GM12878 (cell line): Measurements from ENCODE around the gene SELENOO. TPM values are rescaled to one million over a fixed set of nuclear protein-coding genes. Genes with fewer than 3 reads are reported as not detected.

Experiments used
- CBX3 ChIP-seq: fragments of 200-600 bp; sonication (generic); IDR thresholded peaks from 2 replicates; pipeline ENCODE4 v1.6.1; 2016; ENCODE audit warnings: low read depth, borderline replicate concordance
- CHD1 ChIP-seq: IDR thresholded peaks from 2 replicates; pipeline ENCODE4 v1.6.1; 2012; ENCODE audit warnings: low read depth, low read length, improper control_type of control experiment
- CHD4 ChIP-seq: fragments of 200-600 bp; sonication (generic); IDR thresholded peaks from 2 replicates; pipeline ENCODE4 v1.6.1; 2016; ENCODE audit warnings: mild to moderate bottlenecking
- GATAD2B ChIP-seq: fragments of 450-650 bp; conservative IDR thresholded peaks from 2 replicates; pipeline ENCODE4 v1.6.1; 2017; ENCODE audit warnings: low read depth, mild to moderate bottlenecking, moderate library complexity
- JUNB ChIP-seq: IDR thresholded peaks from 2 replicates; pipeline ENCODE4 v1.6.1; 2016; ENCODE audit warnings: antibody characterized with exemption, mild to moderate bottlenecking
- LARP7 ChIP-seq: fragments of 450-650 bp; IDR thresholded peaks from 2 replicates; pipeline ENCODE4 v1.6.1; 2017; ENCODE audit warnings: mild to moderate bottlenecking
- PAX5 ChIP-seq: IDR thresholded peaks from 2 replicates; pipeline ENCODE4 v1.6.1; 2011; ENCODE audit warnings: low read depth, low read length, borderline replicate concordance
- POLR2AphosphoS5 ChIP-seq: IDR thresholded peaks from 2 replicates; pipeline ENCODE4 v1.6.1; 2011; ENCODE audit warnings: mild to moderate bottlenecking, low read length, inconsistent platforms
- RAD51 ChIP-seq: fragments of 450-650 bp; IDR thresholded peaks from 2 replicates; pipeline ENCODE4 v1.6.1; 2016; ENCODE audit warnings: moderate library complexity, mild to moderate bottlenecking, inconsistent platforms
- RBBP5 ChIP-seq: fragments of 200-600 bp; sonication (generic); conservative IDR thresholded peaks from 2 replicates; pipeline ENCODE4 v1.6.1; 2016
- RFX5 ChIP-seq: IDR thresholded peaks from 2 replicates; pipeline ENCODE4 v1.6.1; 2011; ENCODE audit warnings: low read depth, low read length, improper control_type of control experiment
- SP1 ChIP-seq: IDR thresholded peaks from one replicate; pipeline ENCODE4 v1.6.1; 2011; ENCODE audit warnings: low read depth, low read length
- STAT1 ChIP-seq: fragments of 450-650 bp; conservative IDR thresholded peaks from 2 replicates; pipeline ENCODE4 v1.6.1; 2014; ENCODE audit warnings: antibody characterized with exemption, mild to moderate bottlenecking
- SUPT20H ChIP-seq: IDR thresholded peaks from 2 replicates; pipeline ENCODE4 v1.6.1; 2011; ENCODE audit warnings: low read depth, mild to moderate bottlenecking, low read length, moderate library complexity, borderline replicate concordance; ENCODE audit not compliant: control insufficient read depth
- ZBED1 ChIP-seq: IDR thresholded peaks from 2 replicates; pipeline ENCODE4 v1.6.1; 2016; ENCODE audit warnings: borderline replicate concordance
- ZSCAN29 ChIP-seq: fragments of 450-650 bp; IDR thresholded peaks from 2 replicates; pipeline ENCODE4 v1.6.1; 2017; ENCODE audit warnings: mild to moderate bottlenecking, moderate library complexity
- polyA plus RNA-seq, 11 experiments: library from polyadenylated mRNA; depleted of rRNA in 4 of 11; unstranded in 6 of 11; stranded (reverse) in 5 of 11; fragments of >200 nt; fragmentation: Nextera tagmentation in 4 of 11; fragmentation: Illumina TruSeq in 1 of 11; extraction: Ambion mirVana in 4 of 11; extraction: Trizol in 1 of 11; gene quantifications; 1 replicate in 1 of 11; 2 replicates in 10 of 11; pipeline versions ENCODE4 v1.2.1 to v1.2.3, GENCODE V29; 2011 to 2016; ENCODE audit warnings: inconsistent platforms in 2 of 11, missing spikeins in 2 of 11, low read depth in 1 of 11
- total RNA-seq, 4 experiments: library from RNA; depleted of rRNA in 3 of 4; stranded (reverse); fragments of >200 nt in 3 of 4; fragmentation: Illumina TruSeq in 1 of 4; extraction: Trizol in 1 of 4; gene quantifications; 2 replicates each; pipeline versions ENCODE4 v1.2.1 to v1.2.3, GENCODE V29; 2013 to 2021
- TF ChIP-seq, protein P1 (sequence below): fragments of 450-650 bp; formaldehyde crosslinking; IDR thresholded peaks from 2 replicates; pipeline ENCODE4 v1.4.0; 2022; ENCODE audit warnings: mild to moderate bottlenecking, moderate library complexity
- TF ChIP-seq, protein P2 (sequence below): IDR thresholded peaks from 2 replicates; pipeline ENCODE4 v1.6.1; 2012; ENCODE audit warnings: low read depth, low read length, improper control_type of control experiment
- TF ChIP-seq, protein P3 (sequence below): fragments of 450-650 bp; IDR thresholded peaks from 2 replicates; pipeline ENCODE4 v1.6.1; 2016; ENCODE audit warnings: mild to moderate bottlenecking, moderate library complexity, borderline replicate concordance
- TF ChIP-seq, protein P4 (sequence below): fragments of 450-650 bp; conservative IDR thresholded peaks from 2 replicates; pipeline ENCODE4 v1.6.1; 2017; ENCODE audit warnings: mild to moderate bottlenecking, moderate library complexity

Gene SELENOO
- total and polyA plus RNA-seq, 10 of the 15 experiments (the other 5 are each of a cell fraction or from before 2014, with no cell fraction given), result 0.42 to 23.3 (median 3.3) TPM

DNA sequence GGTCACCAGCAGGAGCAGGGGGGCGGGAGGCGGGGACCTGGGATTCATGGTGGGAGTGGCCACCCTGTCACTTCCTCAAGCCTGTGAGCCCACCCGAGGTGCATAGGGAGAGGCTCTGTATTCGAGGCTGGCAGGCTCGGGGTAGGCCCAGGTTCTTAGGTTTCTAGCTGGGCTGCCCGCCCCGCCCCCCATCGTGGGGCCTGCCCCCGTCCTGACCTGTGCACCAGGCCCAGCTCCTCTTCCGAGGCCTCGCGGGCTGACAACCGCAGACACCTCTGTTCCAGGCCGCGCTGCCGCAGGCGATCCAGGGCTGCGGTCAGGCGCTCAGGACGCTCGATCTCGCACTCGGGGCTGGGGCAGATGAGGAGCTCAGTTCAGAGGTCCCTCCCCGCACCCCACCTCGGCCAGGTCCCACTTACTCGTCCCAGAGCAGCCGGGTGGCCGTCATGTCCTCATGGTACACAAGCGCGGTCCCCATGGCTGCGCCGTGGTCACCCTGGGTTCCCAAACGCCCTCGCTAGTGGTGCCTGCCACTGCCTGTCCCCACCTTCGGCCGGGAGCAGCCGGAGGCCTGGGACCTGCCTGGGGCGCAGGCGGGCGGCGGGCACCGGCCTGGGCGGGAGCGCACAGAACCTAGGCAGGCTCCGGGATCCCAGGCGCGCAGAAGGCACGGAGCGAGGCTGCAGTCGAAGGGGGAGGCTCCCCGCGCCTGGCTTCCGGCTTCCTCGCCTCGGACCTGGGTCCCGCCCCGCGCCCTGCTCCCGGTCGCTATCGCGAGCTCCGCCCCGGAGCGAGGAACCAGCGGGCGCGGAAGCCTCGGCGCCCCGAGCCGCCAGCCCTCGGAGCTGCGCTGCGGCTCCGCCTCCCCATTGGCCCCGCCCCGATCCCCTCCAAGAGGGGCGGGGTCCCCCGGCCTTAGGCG lies 50.0 kb downstream of the SELENOO start, which contains the start of gene HDAC10 (continued):
- TF ChIP-seq, protein P1, sequence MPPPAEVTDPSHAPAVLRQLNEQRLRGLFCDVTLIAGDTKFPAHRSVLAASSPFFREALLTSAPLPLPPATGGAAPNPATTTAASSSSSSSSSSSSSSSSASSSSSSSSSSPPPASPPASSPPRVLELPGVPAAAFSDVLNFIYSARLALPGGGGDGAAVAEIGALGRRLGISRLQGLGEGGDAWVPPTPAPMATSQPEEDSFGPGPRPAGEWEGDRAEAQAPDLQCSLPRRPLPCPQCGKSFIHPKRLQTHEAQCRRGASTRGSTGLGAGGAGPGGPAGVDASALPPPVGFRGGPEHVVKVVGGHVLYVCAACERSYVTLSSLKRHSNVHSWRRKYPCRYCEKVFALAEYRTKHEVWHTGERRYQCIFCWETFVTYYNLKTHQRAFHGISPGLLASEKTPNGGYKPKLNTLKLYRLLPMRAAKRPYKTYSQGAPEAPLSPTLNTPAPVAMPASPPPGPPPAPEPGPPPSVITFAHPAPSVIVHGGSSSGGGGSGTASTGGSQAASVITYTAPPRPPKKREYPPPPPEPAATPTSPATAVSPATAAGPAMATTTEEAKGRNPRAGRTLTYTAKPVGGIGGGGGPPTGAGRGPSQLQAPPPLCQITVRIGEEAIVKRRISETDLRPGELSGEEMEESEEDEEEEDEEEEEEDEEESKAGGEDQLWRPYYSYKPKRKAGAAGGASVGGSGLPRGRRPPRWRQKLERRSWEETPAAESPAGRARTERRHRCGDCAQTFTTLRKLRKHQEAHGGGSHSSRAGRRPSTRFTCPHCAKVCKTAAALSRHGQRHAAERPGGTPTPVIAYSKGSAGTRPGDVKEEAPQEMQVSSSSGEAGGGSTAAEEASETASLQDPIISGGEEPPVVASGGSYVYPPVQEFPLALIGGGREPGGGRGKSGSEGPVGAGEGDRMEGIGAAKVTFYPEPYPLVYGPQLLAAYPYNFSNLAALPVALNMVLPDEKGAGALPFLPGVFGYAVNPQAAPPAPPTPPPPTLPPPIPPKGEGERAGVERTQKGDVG (CRISPR knock-in tag), result no peak
- TF ChIP-seq, protein P2, sequence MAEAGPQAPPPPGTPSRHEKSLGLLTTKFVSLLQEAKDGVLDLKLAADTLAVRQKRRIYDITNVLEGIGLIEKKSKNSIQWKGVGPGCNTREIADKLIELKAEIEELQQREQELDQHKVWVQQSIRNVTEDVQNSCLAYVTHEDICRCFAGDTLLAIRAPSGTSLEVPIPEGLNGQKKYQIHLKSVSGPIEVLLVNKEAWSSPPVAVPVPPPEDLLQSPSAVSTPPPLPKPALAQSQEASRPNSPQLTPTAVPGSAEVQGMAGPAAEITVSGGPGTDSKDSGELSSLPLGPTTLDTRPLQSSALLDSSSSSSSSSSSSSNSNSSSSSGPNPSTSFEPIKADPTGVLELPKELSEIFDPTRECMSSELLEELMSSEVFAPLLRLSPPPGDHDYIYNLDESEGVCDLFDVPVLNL, result no peak
- TF ChIP-seq SUPT20H (no peak), CHD1 (no peak), POLR2AphosphoS5 (peak; percentile 72), SP1 (no peak), ZBED1 (no peak), STAT1 (no peak), LARP7 (peak; percentile 77), GATAD2B (0 out of 2 replicates have a peak, but pooled peaks have one; percentile 66), PAX5 (peak; percentile 5; the same call in 1 of the 2 replicates), CBX3 (no peak), JUNB (no peak), RAD51 (no peak), RBBP5 (no peak), RFX5 (0 out of 2 replicates have a peak, but pooled peaks have one; percentile 19), ZSCAN29 (no peak), CHD4 (no peak)
- TF ChIP-seq, protein P3, sequence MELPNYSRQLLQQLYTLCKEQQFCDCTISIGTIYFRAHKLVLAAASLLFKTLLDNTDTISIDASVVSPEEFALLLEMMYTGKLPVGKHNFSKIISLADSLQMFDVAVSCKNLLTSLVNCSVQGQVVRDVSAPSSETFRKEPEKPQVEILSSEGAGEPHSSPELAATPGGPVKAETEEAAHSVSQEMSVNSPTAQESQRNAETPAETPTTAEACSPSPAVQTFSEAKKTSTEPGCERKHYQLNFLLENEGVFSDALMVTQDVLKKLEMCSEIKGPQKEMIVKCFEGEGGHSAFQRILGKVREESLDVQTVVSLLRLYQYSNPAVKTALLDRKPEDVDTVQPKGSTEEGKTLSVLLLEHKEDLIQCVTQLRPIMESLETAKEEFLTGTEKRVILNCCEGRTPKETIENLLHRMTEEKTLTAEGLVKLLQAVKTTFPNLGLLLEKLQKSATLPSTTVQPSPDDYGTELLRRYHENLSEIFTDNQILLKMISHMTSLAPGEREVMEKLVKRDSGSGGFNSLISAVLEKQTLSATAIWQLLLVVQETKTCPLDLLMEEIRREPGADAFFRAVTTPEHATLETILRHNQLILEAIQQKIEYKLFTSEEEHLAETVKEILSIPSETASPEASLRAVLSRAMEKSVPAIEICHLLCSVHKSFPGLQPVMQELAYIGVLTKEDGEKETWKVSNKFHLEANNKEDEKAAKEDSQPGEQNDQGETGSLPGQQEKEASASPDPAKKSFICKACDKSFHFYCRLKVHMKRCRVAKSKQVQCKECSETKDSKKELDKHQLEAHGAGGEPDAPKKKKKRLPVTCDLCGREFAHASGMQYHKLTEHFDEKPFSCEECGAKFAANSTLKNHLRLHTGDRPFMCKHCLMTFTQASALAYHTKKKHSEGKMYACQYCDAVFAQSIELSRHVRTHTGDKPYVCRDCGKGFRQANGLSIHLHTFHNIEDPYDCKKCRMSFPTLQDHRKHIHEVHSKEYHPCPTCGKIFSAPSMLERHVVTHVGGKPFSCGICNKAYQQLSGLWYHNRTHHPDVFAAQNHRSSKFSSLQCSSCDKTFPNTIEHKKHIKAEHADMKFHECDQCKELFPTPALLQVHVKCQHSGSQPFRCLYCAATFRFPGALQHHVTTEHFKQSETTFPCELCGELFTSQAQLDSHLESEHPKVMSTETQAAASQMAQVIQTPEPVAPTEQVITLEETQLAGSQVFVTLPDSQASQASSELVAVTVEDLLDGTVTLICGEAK, result no peak
- TF ChIP-seq, protein P4, sequence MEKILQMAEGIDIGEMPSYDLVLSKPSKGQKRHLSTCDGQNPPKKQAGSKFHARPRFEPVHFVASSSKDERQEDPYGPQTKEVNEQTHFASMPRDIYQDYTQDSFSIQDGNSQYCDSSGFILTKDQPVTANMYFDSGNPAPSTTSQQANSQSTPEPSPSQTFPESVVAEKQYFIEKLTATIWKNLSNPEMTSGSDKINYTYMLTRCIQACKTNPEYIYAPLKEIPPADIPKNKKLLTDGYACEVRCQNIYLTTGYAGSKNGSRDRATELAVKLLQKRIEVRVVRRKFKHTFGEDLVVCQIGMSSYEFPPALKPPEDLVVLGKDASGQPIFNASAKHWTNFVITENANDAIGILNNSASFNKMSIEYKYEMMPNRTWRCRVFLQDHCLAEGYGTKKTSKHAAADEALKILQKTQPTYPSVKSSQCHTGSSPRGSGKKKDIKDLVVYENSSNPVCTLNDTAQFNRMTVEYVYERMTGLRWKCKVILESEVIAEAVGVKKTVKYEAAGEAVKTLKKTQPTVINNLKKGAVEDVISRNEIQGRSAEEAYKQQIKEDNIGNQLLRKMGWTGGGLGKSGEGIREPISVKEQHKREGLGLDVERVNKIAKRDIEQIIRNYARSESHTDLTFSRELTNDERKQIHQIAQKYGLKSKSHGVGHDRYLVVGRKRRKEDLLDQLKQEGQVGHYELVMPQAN, result 0 out of 2 replicates have a peak, but pooled peaks have one; percentile 78
